GM12872 (cell line): ENCODE measurements around the gene PIAS1.

Experiments used
- CTCF ChIP-seq: IDR thresholded peaks from 3 replicates; pipeline ENCODE4 v1.5.1; 2011; ENCODE audit warnings: low read depth, mild to moderate bottlenecking, low read length, moderate library complexity; ENCODE audit not compliant: insufficient read depth

The PIAS1 gene

GRCh38 chr15:68091743-68092142 lies 37.6 kb downstream of the PIAS1 start:
- no peak for TF ChIP-seq CTCF

- no peak for TF ChIP-seq CTCF
Measured at GRCh38 chr15:68096099-68096498, 42.0 kb downstream of the PIAS1 start.

GRCh38 chr15:68097029-68097428 lies 42.9 kb downstream of the PIAS1 start:
- TF ChIP-seq CTCF = no peak

- TF ChIP-seq CTCF = no peak
Measured at GRCh38 chr15:68098465-68098864, 44.4 kb downstream of the PIAS1 start.

- no peak for TF ChIP-seq CTCF
Measured at GRCh38 chr15:68100194-68100593, 46.1 kb downstream of the PIAS1 start.

- TF ChIP-seq CTCF = no peak
Measured at GRCh38 chr15:68103603-68104002, 49.5 kb downstream of the PIAS1 start.

- TF ChIP-seq CTCF = no peak
Measured at GRCh38 chr15:68106656-68107055, 52.5 kb downstream of the PIAS1 start.

- no peak for TF ChIP-seq CTCF
Measured at GRCh38 chr15:68107142-68107541, 53.0 kb downstream of the PIAS1 start.
